ENCODE measurements around the gene ST7. TPM values are rescaled to one million over a fixed set of nuclear protein-coding genes. Genes with fewer than 3 reads are reported as not detected.

Gene ST7
- polyA plus RNA-seq, 1 donor (not counting 4 experiments of a cell fraction or from before 2014, with no cell fraction given): 16.9 TPM

GRCh38 chr7:117171106-117171505, 217.8 kb downstream of the ST7 start:
- TF ChIP-seq EZH2 (IDR thresholded peaks at IDR 0.05; ENCODE audit: low read length) (no peak), CTCF (optimal IDR thresholded peaks at IDR 0.05 in 1 of 3, IDR thresholded peaks at IDR 0.05 in 1 of 3, conservative IDR thresholded peaks at IDR 0.05 in 1 of 3; ENCODE audit: extremely low read depth in 1 of 3, insufficient read depth in 2 of 3, low read length in 3 of 3) (peak in 1 of 3 experiments; percentile 14)
- Histone ChIP-seq H3K4me2 (ENCODE audit: control insufficient read depth, extremely low read depth, insufficient read depth, low read depth, low read length) (no peak overlapping the region), H3K36me3 (ENCODE audit: control insufficient read depth in 2 of 2, extremely low read depth in 1 of 2, insufficient read depth in 2 of 2, low read length in 2 of 2) (peaks cover 0 to 3% of the 10 kb centered on the region in 2 experiments), H3K4me1 (ENCODE audit: control insufficient read depth, extremely low read depth, insufficient read depth, low read length) (no peaks in the 10 kb centered on the region), H3K4me3 (ENCODE audit: control insufficient read depth in 2 of 3, extremely low read depth in 1 of 3, insufficient read depth in 2 of 3, low read depth in 1 of 3, low read length in 3 of 3) (no peak overlapping the region), H3K27ac (ENCODE audit: control insufficient read depth, insufficient read depth, low read length) (no peak overlapping the region), H3K9me1 (ENCODE audit: control insufficient read depth, extremely low read depth, insufficient read depth, low read length) (no peaks in the 10 kb centered on the region), H3K9ac (ENCODE audit: control insufficient read depth, extremely low read depth, insufficient read depth, low read length) (no peak overlapping the region), H2AFZ (ENCODE audit: control insufficient read depth, low read length) (no peak overlapping the region), H3K27me3 (ENCODE audit: control insufficient read depth, extremely low read depth, insufficient read depth, low read length) (no peaks in the 10 kb centered on the region), H3K9me3 (ENCODE audit: control insufficient read depth, low read depth, low read length) (no peaks in the 10 kb centered on the region), H3K79me2 (ENCODE audit: control insufficient read depth, insufficient read depth, low read length) (no peaks in the 10 kb centered on the region), H4K20me1 (ENCODE audit: control insufficient read depth, extremely low read depth, insufficient read depth, low read length) (no peaks in the 10 kb centered on the region)
- FAIRE-seq: no peak
- dilution Hi-C loops (cut with MboI; ENCODE audit: extremely low pct_ligation_motif_present, low sequenced_read_pairs): no loop called here
- DNase-seq (ENCODE audit: low read depth, low spot score): no peak

DNA sequence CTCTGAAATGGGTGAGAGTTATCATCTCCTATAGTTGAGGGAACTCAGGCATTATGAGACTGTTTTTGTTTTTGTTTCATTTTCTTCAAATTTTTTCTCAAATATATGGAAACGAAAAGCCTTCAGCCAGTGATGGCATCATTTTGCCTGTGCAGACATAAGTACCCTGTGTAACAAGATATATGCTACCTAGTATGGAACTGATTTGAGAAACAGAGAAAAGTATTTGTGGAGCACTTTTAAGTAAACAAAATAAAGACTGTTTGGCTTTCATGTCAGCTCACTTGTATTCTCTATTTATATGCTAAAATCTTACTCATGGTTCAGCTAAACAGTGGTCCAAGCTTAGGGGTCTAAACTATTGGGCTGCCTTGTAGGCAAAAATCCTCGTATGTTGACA, 219.0 kb downstream of the ST7 start:
- Histone ChIP-seq H3K9ac (ENCODE audit: control insufficient read depth, extremely low read depth, insufficient read depth, low read length) (no peak overlapping the region), H3K4me2 (ENCODE audit: control insufficient read depth, extremely low read depth, insufficient read depth, low read depth, low read length) (no peak overlapping the region)
- no peak for TF ChIP-seq CTCF (optimal IDR thresholded peaks at IDR 0.05 in 1 of 3, IDR thresholded peaks at IDR 0.05 in 1 of 3, conservative IDR thresholded peaks at IDR 0.05 in 1 of 3; ENCODE audit: extremely low read depth in 1 of 3, insufficient read depth in 2 of 3, low read length in 3 of 3)
- TF ChIP-seq EZH2 (IDR thresholded peaks at IDR 0.05; ENCODE audit: low read length): no peak

More for the DNA sequence above, 219.0 kb downstream of the ST7 start:
- no peaks in the 10 kb centered on the region for H3K9me1 ChIP-seq (ENCODE audit: control insufficient read depth, extremely low read depth, insufficient read depth, low read length)
- H3K27me3 ChIP-seq (ENCODE audit: control insufficient read depth, extremely low read depth, insufficient read depth, low read length): no peaks in the 10 kb centered on the region
- H2AFZ ChIP-seq (ENCODE audit: control insufficient read depth, low read length): no peak overlapping the region
- H3K4me1 ChIP-seq (ENCODE audit: control insufficient read depth, extremely low read depth, insufficient read depth, low read length): no peaks in the 10 kb centered on the region
- dilution Hi-C loops (cut with MboI; ENCODE audit: extremely low pct_ligation_motif_present, low sequenced_read_pairs): no loop called here
- H3K36me3 ChIP-seq (ENCODE audit: control insufficient read depth in 2 of 2, extremely low read depth in 1 of 2, insufficient read depth in 2 of 2, low read length in 2 of 2): peaks cover 0 to 3% of the 10 kb centered on the region in 2 experiments
- FAIRE-seq (no peak), DNase-seq (ENCODE audit: low read depth, low spot score) (no peak)
- H3K79me2 ChIP-seq (ENCODE audit: control insufficient read depth, insufficient read depth, low read length): no peaks in the 10 kb centered on the region
- no peaks in the 10 kb centered on the region for H3K9me3 ChIP-seq (ENCODE audit: control insufficient read depth, low read depth, low read length)
- H3K27ac ChIP-seq (ENCODE audit: control insufficient read depth, insufficient read depth, low read length): no peak overlapping the region
- no peaks in the 10 kb centered on the region for H4K20me1 ChIP-seq (ENCODE audit: control insufficient read depth, extremely low read depth, insufficient read depth, low read length)
- H3K4me3 ChIP-seq (ENCODE audit: control insufficient read depth in 2 of 3, extremely low read depth in 1 of 3, insufficient read depth in 2 of 3, low read depth in 1 of 3, low read length in 3 of 3): no peak overlapping the region
